GM18519 (cell line): Measurements from ENCODE around the gene PTGFRN.

ENCODE experiments used
- ATAC-seq: cut with Tn5 transposase; IDR thresholded peaks from one replicate; pipeline ENCODE4 v1.9.1; 2021; ENCODE audit warnings: mild to moderate bottlenecking, moderate library complexity; ENCODE audit not compliant: unreplicated experiment, low FRiP score

The PTGFRN gene

DNA sequence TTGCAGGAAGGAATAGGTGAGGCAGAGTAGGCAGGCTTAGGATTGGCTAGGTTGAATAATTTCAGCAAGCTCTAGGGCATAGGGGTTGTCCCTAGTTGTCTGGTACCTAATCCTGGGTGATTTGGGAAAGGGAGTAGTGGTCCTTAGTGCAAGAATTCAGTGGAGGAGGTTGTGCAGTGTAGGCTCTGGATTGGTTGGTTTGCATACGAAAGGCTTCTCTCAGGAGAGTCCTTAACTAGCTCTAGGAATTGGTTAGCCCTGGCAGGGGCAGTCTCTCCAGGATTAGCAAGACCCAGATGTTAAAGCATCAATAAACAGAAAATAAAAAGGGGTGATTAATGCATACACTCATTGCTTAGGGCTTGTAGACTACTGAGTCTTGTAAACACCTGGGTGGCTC is 82.2 kb downstream of the PTGFRN start:
- no peak for ATAC-seq

DNA sequence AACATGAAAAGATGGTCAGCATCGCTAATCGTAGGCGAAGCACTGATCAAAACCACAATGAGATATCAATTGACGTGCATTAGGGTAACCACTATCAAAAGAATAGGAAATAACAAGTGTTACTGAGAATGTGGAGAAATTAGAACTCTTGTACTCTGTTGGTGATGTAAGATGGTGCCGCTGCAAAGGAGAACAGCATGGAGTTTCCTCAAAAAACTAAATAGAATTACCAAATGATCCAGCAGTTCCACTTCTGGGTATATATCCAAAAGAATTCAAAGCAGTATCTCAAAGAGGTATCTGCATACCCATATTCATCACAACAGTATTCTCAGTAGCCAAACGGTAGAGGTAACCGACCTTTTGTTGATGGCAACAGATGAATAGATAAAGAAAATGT is 83.6 kb downstream of the PTGFRN start:
- no peak for ATAC-seq

DNA sequence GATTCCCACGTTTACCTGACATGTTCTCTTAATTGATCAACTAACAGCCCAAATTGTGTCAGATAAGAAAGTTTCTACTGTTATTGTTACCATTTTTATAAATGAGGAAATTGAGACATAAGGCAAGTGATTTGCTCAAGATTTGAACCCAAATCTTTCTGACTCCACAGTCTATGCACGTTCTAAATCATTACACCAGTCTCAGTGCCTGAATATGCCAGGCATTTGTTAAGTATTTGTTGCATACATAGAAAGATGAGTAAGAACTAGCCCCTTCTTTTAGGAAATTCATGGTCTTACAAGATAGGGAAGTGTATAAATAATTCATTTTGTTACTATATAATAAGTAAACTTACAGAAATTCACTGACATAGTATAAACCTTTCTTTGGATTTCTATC is 84.7 kb downstream of the PTGFRN start:
- ATAC-seq: no peak

DNA sequence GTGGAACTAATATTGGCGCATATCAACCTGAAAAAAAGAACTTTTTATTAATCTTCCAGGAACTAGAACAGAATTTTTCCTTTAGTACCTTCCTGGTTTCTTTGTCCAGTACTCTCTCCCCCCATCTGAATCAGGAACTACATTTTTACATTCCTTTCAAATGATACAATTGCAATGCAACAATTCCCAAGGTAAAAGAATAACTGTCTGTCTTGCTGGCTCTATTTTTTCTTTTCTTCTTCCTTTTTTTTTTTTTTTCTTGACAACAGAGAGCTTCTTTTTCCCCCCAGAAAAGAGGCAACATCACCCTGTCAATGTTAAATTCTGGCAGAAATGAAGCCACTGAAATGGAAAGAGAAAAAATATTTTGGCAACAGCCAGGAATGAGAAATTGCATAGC is 87.3 kb downstream of the PTGFRN start:
- no peak for ATAC-seq

DNA sequence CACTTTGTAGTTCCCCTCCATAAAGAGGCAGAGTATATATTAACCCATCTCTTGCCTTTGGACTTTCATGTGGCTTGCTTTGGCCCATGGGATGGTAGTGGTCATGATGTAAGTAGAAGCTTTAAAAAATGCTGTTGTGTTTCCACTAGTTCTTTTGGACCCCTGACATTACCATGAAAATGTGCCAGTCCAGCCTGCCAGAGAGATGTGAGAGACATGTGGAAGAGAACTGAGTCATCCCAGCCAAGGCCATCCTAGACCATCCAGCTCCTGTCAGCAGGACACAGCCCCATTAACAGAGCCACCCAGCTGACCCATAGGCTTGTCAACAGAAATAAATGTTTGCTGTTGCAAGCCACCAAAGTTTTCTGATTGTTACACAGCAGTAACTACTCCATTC is 87.9 kb downstream of the PTGFRN start:
- no peak for ATAC-seq

DNA sequence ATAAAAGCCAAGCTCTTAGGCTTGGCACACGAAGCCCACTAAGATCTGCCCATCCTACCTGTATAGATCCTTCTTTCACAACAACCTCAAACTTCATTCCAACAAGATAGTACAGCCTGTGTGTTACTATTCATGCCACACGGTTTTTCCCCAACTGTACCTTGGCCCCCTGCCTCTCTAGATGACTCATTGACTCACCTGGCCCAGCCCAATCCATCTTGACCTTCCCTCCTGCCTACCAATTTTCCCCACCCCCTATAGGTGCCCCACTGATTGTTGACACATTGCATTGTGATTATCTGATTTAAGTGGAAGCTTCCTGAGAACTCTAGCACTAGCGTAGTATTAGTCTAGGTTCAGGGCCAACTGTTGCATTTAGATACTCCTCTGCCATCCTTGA is 89.9 kb downstream of the PTGFRN start:
- ATAC-seq: no peak

DNA sequence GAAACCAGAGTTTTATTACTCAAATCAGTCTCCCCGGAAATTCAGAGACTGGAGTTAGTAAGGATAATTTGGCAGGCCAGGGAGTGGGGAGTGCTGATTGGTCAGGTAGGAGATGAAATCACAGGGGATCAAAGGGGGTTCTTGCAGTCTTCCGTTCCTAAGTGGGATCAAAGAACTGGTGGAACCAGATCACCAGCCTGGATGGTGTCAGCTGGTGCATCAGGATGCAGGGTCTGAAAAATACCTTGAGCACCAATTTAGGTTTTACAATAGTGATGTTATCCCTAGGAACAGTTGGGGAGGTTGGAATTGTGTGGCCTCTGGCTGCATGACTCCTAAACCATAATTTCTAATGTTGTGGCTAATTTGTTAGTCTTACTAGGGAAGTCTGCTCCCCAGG is 90.4 kb downstream of the PTGFRN start:
- no peak for ATAC-seq

DNA sequence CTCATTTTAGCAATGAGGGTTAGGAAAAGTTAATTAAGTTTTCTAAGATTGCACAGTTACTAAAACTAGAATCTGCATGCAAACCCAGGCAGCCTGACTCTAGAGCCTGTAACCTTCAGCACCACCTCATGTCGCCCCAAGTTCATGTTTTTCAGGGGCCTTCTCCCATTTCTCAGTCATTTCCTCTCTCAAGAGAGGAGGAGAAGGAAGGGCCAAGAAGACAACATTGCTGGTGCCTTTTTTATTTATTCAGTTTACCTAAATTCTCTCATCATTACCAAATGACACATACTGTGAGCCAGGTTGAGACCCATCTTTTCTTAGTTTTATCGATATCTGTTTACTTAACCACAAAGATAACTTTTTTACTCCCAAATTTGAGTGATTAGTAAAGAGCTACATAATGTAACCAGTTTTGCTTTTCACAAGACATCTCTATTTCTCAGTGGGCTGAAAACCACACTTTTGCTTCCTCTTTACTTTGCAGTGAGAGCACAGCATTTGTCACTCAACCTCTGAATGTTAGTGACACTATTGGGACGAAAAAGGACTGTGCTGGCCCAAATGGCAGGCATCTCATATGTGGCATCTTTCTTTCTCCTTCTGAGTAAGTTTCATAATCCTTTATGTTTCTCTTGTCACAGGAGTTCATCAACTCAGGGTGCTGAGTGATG is 91.7 kb downstream of the PTGFRN start, which contains the start of gene CD101:
CD101 (plus strand) TSS at position 507 of the 674 bp plus-strand sequence; CDS start at position 565, 58 bp downstream.
- peak; percentile 95 for ATAC-seq

DNA sequence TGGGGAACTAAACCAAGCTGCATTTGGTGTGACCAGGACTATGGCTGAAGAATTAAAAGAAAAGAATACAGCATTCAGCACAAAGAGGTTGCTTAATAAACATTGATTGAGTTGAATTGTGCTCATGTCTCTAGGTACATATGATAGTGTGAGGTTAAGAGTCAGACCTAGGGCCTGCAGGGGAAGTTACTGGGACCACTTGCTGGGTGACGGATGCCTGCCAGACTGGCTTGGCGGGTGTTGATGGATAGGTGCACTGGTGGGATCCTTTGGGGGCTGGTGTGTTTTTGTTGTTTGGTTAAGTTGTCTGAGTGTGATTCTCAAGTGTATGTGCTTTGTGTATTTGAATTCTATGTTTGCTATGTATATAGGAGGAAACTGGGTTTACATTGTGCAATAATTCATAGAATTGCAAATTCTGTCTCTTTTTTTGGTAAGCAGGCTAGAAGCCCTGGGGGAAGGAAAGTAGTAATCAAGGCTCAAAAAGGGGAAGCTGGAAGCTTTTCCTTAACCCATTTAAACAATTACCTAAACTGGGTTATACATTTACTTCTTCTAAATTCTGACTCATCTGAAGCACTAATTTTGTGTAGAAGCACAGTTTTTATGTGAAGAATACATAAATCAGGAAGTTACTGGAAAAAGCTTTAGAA is 93.6 kb downstream of the PTGFRN start:
- no peak for ATAC-seq

DNA sequence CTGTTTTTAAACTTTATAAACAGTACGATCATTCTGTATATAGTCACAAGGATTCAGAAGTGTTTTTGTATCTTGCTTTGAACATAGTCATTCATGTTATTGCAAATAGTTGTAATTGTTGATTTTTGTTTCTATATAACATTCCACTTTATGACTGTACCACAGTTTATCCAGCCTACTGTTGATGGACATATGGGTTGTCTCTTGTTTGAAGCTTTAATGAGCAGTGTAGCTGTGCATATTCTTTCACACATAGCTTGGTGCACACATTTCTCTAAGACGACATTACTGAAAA is 98.0 kb downstream of the PTGFRN start:
- no peak for ATAC-seq

DNA sequence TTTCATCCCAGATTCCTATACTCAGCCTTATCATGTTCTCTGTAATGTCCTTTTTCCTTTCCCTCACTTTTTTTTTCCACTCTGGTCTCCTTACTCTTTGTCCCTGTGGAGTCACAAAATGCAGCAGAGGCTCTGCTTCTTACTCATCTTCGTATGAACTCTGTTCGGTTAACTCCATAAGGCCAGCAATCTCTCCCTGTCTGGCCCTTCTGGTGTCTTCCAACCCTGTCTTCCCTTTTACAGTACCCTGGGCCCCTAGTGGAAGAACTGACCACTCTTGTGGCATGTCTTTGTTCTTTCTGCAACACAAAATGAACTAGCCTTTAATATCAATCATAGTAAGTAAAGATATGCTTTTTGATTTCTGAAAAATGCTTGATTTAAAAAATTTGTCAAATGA is 98.9 kb downstream of the PTGFRN start:
- no peak for ATAC-seq

DNA sequence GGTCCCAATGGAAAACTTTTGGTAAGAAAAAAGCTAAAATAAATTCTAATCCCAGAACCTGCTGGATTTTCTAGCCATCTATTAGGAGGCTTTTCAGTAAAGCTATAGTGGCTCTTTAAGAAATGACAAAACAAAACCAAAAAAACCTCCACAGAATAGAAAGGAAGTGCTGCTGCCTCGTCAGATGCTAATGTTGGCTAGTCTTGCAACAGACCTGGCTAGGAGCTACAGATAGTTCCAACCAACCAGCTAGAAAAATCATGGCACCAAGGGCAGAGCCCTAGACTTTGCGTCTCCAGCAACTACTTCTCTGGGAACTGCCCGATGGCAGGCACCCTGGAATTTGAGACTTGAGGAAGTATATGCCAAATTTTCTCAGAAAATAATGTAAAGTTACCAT is 99.4 kb downstream of the PTGFRN start:
- no peak for ATAC-seq

DNA sequence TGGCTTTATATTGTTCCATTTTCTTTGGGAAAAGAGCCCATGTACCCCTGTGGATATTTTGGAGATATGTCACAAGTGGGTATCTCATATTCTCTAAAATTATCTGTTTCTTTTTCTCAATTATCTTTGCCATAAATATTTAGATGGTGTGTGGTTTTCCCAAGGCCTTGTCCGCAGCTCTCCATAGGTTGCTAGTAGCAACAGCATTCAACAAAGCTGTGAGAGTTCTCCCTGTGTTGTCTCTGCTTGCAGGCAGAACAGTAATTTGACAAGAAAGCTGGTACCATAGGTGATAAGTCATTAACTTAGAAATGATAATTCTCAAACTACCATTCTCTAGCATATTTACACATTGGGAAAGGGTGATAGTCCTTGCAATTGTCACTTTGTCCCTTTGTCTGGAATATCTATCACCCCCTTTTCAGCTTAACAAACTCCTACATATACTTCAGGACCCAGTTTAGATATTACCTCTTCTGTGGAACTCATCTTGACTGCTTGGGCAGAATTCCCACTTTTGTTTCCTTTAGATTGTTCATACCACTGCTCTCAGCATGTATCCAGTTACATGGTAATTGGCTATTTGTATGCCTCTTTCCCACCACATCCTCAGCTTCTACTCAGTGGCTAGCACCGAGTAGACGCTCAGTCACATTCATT is 100.7 kb downstream of the PTGFRN start:
- no peak for ATAC-seq

DNA sequence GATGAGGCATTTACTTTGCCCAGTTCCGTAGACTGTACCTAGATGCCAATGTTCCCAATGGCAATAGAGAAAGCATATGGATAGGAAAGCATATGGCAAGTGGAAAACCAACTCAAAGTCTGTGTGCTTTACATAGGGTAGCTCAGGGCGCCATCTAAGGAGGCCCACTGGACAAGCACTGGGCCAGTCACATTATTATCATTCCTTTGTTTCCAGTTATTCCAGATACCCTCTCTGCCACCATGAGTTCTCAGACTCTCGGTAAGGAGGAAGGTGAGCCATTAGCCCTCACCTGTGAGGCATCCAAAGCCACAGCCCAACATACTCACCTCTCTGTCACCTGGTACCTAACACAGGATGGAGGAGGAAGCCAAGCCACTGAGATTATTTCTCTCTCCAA is 101.6 kb downstream of the PTGFRN start:
- ATAC-seq: no peak

DNA sequence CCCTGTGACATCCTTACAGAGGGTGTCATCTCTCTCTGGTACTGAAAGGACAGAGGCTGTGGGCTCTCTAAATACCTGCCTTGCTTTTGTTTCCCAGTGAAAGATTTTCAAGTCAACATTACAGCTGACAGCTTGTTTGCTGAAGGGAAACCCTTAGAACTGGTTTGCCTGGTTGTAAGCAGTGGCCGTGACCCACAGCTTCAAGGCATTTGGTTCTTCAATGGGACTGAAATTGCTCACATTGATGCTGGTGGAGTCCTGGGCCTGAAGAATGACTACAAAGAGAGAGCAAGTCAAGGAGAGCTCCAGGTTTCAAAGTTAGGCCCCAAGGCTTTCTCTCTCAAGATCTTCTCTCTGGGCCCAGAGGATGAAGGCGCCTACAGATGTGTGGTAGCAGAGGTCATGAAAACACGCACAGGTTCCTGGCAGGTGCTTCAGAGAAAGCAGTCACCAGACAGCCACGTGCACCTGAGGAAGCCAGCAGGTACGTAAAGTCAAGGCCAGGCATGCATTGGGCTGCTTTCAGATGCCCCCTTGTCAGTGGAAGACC is 103.7 kb downstream of the PTGFRN start:
- no peak for ATAC-seq

DNA sequence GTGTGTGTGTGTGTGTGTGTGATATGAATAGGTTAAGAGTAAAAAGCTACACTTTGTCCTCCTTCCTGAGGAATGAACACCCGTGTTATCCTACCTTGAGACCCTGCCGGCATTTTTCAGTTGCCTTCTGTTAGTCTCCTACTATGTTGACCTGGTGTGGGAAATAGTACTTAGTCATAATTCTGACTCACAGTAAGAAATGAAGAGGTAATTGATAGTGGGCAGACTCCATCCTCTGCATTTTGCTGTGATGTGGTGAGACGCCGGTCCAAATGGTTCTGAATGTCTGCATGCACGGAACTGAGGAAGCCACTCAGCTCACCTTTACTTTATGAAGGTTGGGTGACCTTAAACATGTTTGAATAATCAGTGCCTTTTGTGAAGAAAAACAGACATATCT is 104.5 kb downstream of the PTGFRN start:
- no peak for ATAC-seq

DNA sequence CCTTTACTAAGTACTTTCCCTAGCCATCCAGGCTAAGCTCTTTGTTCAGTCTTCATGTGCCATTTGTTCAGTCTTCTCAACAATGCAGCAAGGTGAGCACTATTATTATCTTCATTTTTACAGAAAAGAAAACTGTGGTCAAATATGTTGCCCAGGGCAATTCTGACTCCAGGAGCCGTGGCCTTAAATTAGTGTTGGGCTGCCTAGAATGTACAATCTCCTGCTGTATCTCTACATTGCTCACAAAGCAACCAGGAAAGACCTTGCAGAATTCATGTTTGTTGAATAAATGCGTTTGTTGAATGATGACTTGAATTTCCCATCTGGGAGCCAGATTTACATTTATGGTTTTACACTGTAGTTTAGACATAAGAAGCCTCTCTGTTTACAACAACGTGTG is 106.0 kb downstream of the PTGFRN start:
- no peak for ATAC-seq

DNA sequence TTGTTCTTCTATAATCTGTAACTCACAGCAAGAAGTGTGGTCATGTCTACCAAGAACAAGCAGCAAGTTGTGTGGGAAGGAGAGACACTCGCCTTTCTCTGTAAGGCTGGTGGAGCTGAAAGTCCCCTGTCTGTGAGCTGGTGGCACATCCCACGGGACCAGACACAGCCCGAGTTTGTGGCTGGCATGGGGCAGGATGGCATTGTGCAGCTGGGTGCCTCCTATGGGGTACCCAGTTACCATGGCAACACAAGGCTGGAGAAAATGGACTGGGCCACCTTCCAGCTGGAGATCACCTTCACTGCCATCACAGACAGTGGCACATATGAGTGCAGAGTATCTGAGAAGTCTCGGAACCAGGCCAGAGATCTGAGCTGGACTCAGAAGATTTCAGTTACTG is 107.3 kb downstream of the PTGFRN start:
- ATAC-seq: no peak

DNA sequence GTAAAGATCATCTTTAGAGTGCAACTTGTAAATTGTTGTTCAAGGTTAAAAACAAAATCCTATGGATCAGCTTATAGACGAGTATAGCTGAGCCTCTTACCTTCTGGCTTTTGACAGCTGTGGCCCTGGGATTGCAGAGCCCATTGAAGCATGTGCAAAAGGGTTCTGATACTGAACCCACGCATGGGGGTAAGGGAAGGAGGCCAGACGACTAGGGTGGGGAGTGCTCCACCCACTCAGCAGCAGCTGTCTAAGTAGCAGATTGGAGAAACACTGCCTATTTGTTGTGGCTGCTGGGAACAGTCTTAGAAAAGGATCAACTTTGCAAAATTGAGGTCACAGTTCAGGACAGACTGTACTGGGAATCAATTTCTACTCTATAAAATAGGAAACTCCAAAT is 107.9 kb downstream of the PTGFRN start:
- no peak for ATAC-seq

DNA sequence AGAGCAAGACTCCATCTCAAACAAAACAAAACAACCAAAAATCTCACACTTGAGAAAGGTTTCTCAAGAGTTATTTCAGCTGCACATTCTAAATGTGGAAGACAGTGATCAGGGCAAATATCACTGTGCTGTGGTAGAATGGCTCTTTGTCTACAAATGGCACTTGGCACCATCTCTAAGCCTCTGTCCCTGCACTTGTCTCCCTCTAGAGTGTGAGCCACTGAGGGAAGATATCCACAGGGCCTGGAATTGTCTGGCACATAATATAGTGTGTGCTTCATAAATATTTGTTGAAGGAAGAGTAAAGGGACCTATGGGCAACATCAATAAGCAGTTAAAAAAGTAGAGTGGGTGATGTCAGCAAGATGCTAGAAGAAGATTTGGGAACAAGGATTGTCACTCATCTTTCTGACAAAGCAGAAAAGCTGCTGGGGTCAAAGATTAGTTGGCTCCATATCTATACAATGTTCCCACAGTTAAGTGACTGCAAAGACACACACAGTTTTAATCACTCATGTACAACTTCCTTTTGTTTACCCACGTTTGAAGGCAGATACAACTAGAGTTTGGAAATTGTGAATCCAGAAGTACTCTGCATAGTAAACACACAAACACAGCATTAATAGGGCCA is 110.9 kb downstream of the PTGFRN start:
- ATAC-seq: no peak

DNA sequence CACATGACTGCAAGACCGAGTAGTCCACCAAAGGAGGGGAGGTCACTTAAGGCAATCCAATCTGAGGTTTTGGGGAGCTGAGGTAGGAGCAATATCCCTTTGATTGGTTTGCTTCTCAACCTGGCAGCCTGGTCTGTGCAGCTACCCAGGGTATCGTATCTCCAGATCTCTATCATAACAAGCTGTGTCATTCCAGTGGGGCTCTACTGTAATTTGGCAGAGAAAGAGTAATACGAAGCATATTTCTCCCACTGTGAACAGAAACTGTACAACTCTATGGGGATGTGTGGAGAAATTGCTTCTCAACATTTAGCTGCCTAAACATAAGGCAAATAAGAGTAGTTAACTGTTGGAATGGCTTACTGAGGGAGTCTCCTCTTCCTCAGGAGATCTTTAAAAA is 112.4 kb downstream of the PTGFRN start:
- no peak for ATAC-seq
